GM23338 (cell line): ENCODE results near the gene VCX2. TPM values are rescaled to one million over a fixed set of nuclear protein-coding genes. Genes with fewer than 3 reads are reported as not detected.

Experiments used
- ATAC-seq: fragments of 200-7000 bp; cut with Tn5 transposase; 3 replicates; pipeline ENCODE4 v1.9.1; 2020
- DNase-seq: peaks from one replicate; pipeline ENCODE4 v3.0.0-alpha.2; 2015; ENCODE audit warnings: low spot score
- H2AFZ ChIP-seq: fragments of 200-600 bp; sonication (generic); 2 replicates; pipeline ENCODE4 v1.8.0; 2016; ENCODE audit warnings: antibody characterized with exemption, mild to moderate bottlenecking, moderate library complexity
- H3F3A ChIP-seq: fragments of 200-600 bp; sonication (generic); replicated peaks from 2 replicates; pipeline ENCODE4 v1.8.0; 2017; ENCODE audit warnings: antibody characterized with exemption, mixed run types, low read depth
- H3K27ac ChIP-seq: fragments of 200-600 bp; sonication (generic); 2 replicates; pipeline ENCODE4 v1.6.1; 2016; ENCODE audit warnings: low read depth
- H3K27me3 ChIP-seq: fragments of 200-600 bp; sonication (generic); 2 replicates; pipeline ENCODE4 v1.8.0; 2016; ENCODE audit warnings: mild to moderate bottlenecking, mixed run types, moderate library complexity; ENCODE audit not compliant: insufficient read depth
- H3K36me3 ChIP-seq: fragments of 200-600 bp; sonication (generic); 2 replicates; pipeline ENCODE4 v1.8.0; 2016; ENCODE audit warnings: mild to moderate bottlenecking; ENCODE audit not compliant: insufficient read depth
- H3K4me1 ChIP-seq: fragments of 200-600 bp; sonication (generic); 2 replicates; pipeline ENCODE4 v1.8.0; 2016; ENCODE audit warnings: mild to moderate bottlenecking, moderate library complexity; ENCODE audit not compliant: insufficient read depth
- H3K4me2 ChIP-seq: fragments of 200-600 bp; sonication (generic); 2 replicates; pipeline ENCODE4 v1.7.1; 2017; ENCODE audit warnings: mixed run types
- H3K4me3 ChIP-seq: fragments of 200-600 bp; sonication (generic); 2 replicates; pipeline ENCODE4 v1.6.1; 2016; ENCODE audit warnings: mixed run types
- H3K79me2 ChIP-seq: fragments of 200-600 bp; sonication (generic); replicated peaks from 2 replicates; pipeline ENCODE4 v1.8.0; 2017; ENCODE audit warnings: mild to moderate bottlenecking; ENCODE audit not compliant: insufficient read depth
- H3K9me2 ChIP-seq: fragments of 200-600 bp; sonication (generic); 2 replicates; pipeline ENCODE4 v1.8.0; 2017; ENCODE audit not compliant: insufficient read depth
- H4K20me1 ChIP-seq: fragments of 200-600 bp; sonication (generic); replicated peaks from 2 replicates; pipeline ENCODE4 v1.8.0; 2017; ENCODE audit warnings: mild to moderate bottlenecking; ENCODE audit not compliant: insufficient read depth
- H3K27ac Mint-ChIP-seq: 2 replicates; pipeline ENCODE4 v1.8.0; 2020; ENCODE audit warnings: inconsistent platforms, mild to moderate bottlenecking, moderate library complexity, mixed read lengths
- H3K27me3 Mint-ChIP-seq: 3 replicates; pipeline ENCODE4 v1.8.0; 2022; ENCODE audit warnings: low read depth, mild to moderate bottlenecking, moderate library complexity, mixed read lengths, inconsistent platforms; ENCODE audit not compliant: insufficient read depth, poor library complexity
- H3K36me3 Mint-ChIP-seq: 3 replicates; pipeline ENCODE4 v1.8.0; 2021; ENCODE audit warnings: low read depth, mild to moderate bottlenecking, inconsistent platforms, moderate library complexity, mixed read lengths
- H3K4me1 Mint-ChIP-seq: 3 replicates; pipeline ENCODE4 v1.8.0; 2020; ENCODE audit warnings: mild to moderate bottlenecking, inconsistent platforms, mixed read lengths
- H3K4me3 Mint-ChIP-seq: 3 replicates; pipeline ENCODE4 v1.8.0; 2021; ENCODE audit warnings: moderate library complexity, mild to moderate bottlenecking, inconsistent platforms, mixed read lengths
- H3K9me3 Mint-ChIP-seq: 3 replicates; pipeline ENCODE4 v1.8.0; 2020; ENCODE audit warnings: moderate library complexity, mild to moderate bottlenecking, inconsistent platforms, mixed read lengths
- CREB1 ChIP-seq: fragments of 250-450 bp; sonication (Bioruptor Pico); IDR thresholded peaks from 2 replicates; pipeline ENCODE4 v1.5.0; 2020; ENCODE audit warnings: low read depth, mild to moderate bottlenecking, moderate library complexity
- EZH2 ChIP-seq: fragments of 200-600 bp; sonication (generic); IDR thresholded peaks from one replicate; pipeline ENCODE4 v1.8.0; 2017; ENCODE audit warnings: antibody characterized with exemption, mild to moderate bottlenecking, low read depth; ENCODE audit not compliant: unreplicated experiment
- JUNB ChIP-seq: IDR thresholded peaks from one replicate; pipeline ENCODE4 v1.6.1; 2016; ENCODE audit warnings: antibody characterized with exemption; ENCODE audit not compliant: unreplicated experiment
- NANOG ChIP-seq: IDR thresholded peaks from 2 replicates; pipeline ENCODE4 v1.6.1; 2016; ENCODE audit warnings: antibody characterized with exemption, borderline replicate concordance
- POLR2AphosphoS5 ChIP-seq: IDR thresholded peaks from 2 replicates; pipeline ENCODE4 v1.6.1; 2016; ENCODE audit warnings: antibody characterized with exemption, low read depth
- REST ChIP-seq: IDR thresholded peaks from one replicate; pipeline ENCODE4 v1.6.1; 2018; ENCODE audit warnings: antibody characterized with exemption; ENCODE audit not compliant: unreplicated experiment
- STAT1 ChIP-seq: IDR thresholded peaks from one replicate; pipeline ENCODE4 v1.6.1; 2016; ENCODE audit warnings: antibody characterized with exemption; ENCODE audit not compliant: unreplicated experiment
- ZNF114 ChIP-seq: fragments of 250-450 bp; sonication (Bioruptor Pico); IDR thresholded peaks from 2 replicates; pipeline ENCODE4 v1.5.0; 2020; ENCODE audit warnings: mild to moderate bottlenecking, moderate library complexity
- ZNF331 ChIP-seq: fragments of 250-450 bp; sonication (Bioruptor Pico); IDR thresholded peaks from 2 replicates; pipeline ENCODE4 v1.5.0; 2020; ENCODE audit warnings: low read depth, mild to moderate bottlenecking, moderate library complexity
- ZNF462 ChIP-seq: fragments of 250-450 bp; sonication (Bioruptor Pico); IDR thresholded peaks from 2 replicates; pipeline ENCODE4 v1.5.0; 2020; ENCODE audit warnings: mild to moderate bottlenecking, moderate library complexity
- polyA plus RNA-seq: library from polyadenylated mRNA; unstranded; fragments of >200 nt; fragmentation: Nextera tagmentation; extraction: Ambion mirVana; gene quantifications from 2 replicates; pipeline ENCODE4 v1.2.1, GENCODE V29; 2016
- total RNA-seq: library from RNA; depleted of rRNA; stranded (reverse); fragments of >200 nt; shearing (Covaris generic); gene quantifications from 2 replicates; pipeline ENCODE4 v1.2.3, GENCODE V29; 2014
- TF ChIP-seq, protein P1 (sequence below): IDR thresholded peaks from 2 replicates; pipeline ENCODE4 v1.6.1; 2016; ENCODE audit warnings: antibody characterized with exemption
- TF ChIP-seq, protein P2 (sequence below), 2 experiments: fragments of 200-600 bp in 1 of 2; sonication (generic) in 1 of 2; conservative IDR thresholded peaks; 2 replicates each; pipeline versions ENCODE4 v1.5.1 to v1.6.1; 2016 to 2017; ENCODE audit warnings: antibody characterized with exemption in 2 of 2, low read depth in 2 of 2, mild to moderate bottlenecking in 2 of 2, moderate library complexity in 1 of 2

VCX2 gene
- total and polyA plus RNA-seq, 2 experiments from 2014 or later, result not detected

DNA sequence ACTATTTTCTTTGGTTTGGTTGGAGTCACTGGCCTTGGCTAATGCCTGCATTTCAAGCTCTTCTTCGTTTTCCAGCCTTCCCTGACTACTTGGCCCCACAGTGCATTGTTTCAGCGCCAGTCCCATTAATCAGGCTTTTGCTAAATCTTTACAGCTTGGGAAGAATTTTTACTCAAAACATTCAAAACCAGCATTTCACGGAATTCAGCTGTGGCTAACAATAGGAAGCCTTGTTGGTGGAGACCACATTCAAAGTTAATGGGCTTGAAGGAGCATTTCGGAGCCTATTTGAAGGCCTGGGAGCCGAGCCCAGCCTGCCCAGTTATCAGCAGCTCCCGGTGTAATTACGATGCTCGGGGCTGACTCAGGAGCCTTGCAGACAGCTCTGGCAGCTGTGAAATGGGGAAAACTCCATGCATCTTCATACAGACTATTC, 30.8 kb upstream of the VCX2 start (continued):
- TF ChIP-seq REST (no peak), POLR2AphosphoS5 (no peak), EZH2 (no peak), JUNB (no peak), STAT1 (no peak), ZNF114 (CRISPR knock-in tag) (no peak)
- TF ChIP-seq, protein P1, sequence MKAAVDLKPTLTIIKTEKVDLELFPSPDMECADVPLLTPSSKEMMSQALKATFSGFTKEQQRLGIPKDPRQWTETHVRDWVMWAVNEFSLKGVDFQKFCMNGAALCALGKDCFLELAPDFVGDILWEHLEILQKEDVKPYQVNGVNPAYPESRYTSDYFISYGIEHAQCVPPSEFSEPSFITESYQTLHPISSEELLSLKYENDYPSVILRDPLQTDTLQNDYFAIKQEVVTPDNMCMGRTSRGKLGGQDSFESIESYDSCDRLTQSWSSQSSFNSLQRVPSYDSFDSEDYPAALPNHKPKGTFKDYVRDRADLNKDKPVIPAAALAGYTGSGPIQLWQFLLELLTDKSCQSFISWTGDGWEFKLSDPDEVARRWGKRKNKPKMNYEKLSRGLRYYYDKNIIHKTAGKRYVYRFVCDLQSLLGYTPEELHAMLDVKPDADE, result no peak
- TF ChIP-seq, protein P2, sequence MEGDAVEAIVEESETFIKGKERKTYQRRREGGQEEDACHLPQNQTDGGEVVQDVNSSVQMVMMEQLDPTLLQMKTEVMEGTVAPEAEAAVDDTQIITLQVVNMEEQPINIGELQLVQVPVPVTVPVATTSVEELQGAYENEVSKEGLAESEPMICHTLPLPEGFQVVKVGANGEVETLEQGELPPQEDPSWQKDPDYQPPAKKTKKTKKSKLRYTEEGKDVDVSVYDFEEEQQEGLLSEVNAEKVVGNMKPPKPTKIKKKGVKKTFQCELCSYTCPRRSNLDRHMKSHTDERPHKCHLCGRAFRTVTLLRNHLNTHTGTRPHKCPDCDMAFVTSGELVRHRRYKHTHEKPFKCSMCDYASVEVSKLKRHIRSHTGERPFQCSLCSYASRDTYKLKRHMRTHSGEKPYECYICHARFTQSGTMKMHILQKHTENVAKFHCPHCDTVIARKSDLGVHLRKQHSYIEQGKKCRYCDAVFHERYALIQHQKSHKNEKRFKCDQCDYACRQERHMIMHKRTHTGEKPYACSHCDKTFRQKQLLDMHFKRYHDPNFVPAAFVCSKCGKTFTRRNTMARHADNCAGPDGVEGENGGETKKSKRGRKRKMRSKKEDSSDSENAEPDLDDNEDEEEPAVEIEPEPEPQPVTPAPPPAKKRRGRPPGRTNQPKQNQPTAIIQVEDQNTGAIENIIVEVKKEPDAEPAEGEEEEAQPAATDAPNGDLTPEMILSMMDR (conservative IDR thresholded peaks at IDR 0.05; ENCODE audit: low read depth in 2 of 2), result no peak

GRCh38 chrX:8196776-8197175, 25.7 kb upstream of the VCX2 start:
- no peaks in the 10 kb centered on the region for H3K27me3 ChIP-seq
- no peaks in the 10 kb centered on the region for H3K79me2 ChIP-seq
- no peak overlapping the region for H3K4me2 ChIP-seq
- H3K4me3 Mint-ChIP-seq, result no peak overlapping the region
- no peak overlapping the region for H3K27ac Mint-ChIP-seq
- DNase-seq, result no peak
- no peaks in the 10 kb centered on the region for H3K27me3 Mint-ChIP-seq
- H3K4me3 ChIP-seq, result no peak overlapping the region
- H3K9me2 ChIP-seq, result no peaks in the 10 kb centered on the region
- H4K20me1 ChIP-seq, result no peaks in the 10 kb centered on the region
- H3F3A ChIP-seq, result no peaks in the 10 kb centered on the region
- no peak for ATAC-seq
- no peaks in the 10 kb centered on the region for H3K36me3 Mint-ChIP-seq
- peaks cover 4% of the 10 kb centered on the region for H3K4me1 Mint-ChIP-seq
- H2AFZ ChIP-seq, result no peak overlapping the region
- H3K4me1 ChIP-seq, result no peaks in the 10 kb centered on the region
- H3K36me3 ChIP-seq, result no peaks in the 10 kb centered on the region
- H3K27ac ChIP-seq, result no peak overlapping the region
- H3K9me3 Mint-ChIP-seq, result no peaks in the 10 kb centered on the region
- TF ChIP-seq CREB1 (no peak), EZH2 (no peak), POLR2AphosphoS5 (no peak), STAT1 (no peak), JUNB (no peak), ZNF331 (CRISPR knock-in tag) (no peak), ZNF462 (CRISPR knock-in tag) (no peak), ZNF114 (CRISPR knock-in tag) (no peak), NANOG (no peak)
